ENCODE results near the gene ZNF582. TPM values are rescaled to one million over a fixed set of nuclear protein-coding genes. Genes with fewer than 3 reads are reported as not detected.
"Not testable (repeated sequence)": the region's sequence is repeated elsewhere in the genome, so short reads cannot be mapped to it uniquely, and the experiment has no call there.

Gene ZNF582
- total RNA-seq, 1 donor from 2014 or later = 4.5 TPM

- DNase-seq (ENCODE audit: low spot score in 2 of 2) (no peak), FAIRE-seq (no peak)
Observed at GRCh38 chr19:56355517-56355916, 37.8 kb downstream of the ZNF582 start.

- no peak for DNase-seq (ENCODE audit: low spot score in 2 of 2)
- FAIRE-seq = no peak
Observed at GRCh38 chr19:56351208-56351607, 42.1 kb downstream of the ZNF582 start.

- FAIRE-seq = peak; percentile 58
Observed at GRCh38 chr19:56350416-56351045, 42.8 kb downstream of the ZNF582 start.

GRCh38 chr19:56348289-56348877 is 45.0 kb downstream of the ZNF582 start:
- DNase-seq (ENCODE audit: low spot score in 2 of 2) = no peak
- FAIRE-seq = no peak

More at GRCh38 chr19:56350416-56351045, 42.8 kb downstream of the ZNF582 start:
- DNase-seq (ENCODE audit: low spot score in 2 of 2) = no peak

- DNase-seq (ENCODE audit: low spot score in 2 of 2) (no peak), FAIRE-seq (no peak)
Observed at GRCh38 chr19:56347163-56347778, 46.1 kb downstream of the ZNF582 start.

GRCh38 chr19:56341948-56342347 is 51.4 kb downstream of the ZNF582 start:
- no peak for DNase-seq (ENCODE audit: low spot score in 2 of 2)
- peak; percentile 31 for FAIRE-seq

- FAIRE-seq; DNase-seq (ENCODE audit: low spot score in 2 of 2): not testable (repeated sequence)
Observed at GRCh38 chr19:56339031-56339430, 54.3 kb downstream of the ZNF582 start.

- DNase-seq (ENCODE audit: low spot score in 2 of 2); FAIRE-seq: not testable (repeated sequence)
Observed at GRCh38 chr19:56337077-56337476, 56.3 kb downstream of the ZNF582 start.

- not testable (repeated sequence) for FAIRE-seq; DNase-seq (ENCODE audit: low spot score in 2 of 2)
Observed at GRCh38 chr19:56335371-56335770, 58.0 kb downstream of the ZNF582 start.

- FAIRE-seq (no peak), DNase-seq (ENCODE audit: low spot score in 2 of 2) (no peak)
Observed at GRCh38 chr19:56333506-56333905, 59.8 kb downstream of the ZNF582 start.

Other genes starting within 250 kb of the ZNF582 start
- gene GALP, start 217.5 kb downstream of the ZNF582 start, total RNA-seq = 0.41 TPM
- not detected for gene ZSCAN5B, start 195.8 kb downstream of the ZNF582 start, total RNA-seq
- gene ZSCAN5C, start 191.3 kb downstream of the ZNF582 start, total RNA-seq = not detected
- gene EDDM13, start 120.8 kb downstream of the ZNF582 start, total RNA-seq = not detected
- 4.1 TPM for gene ZSCAN5A, start 78.7 kb downstream of the ZNF582 start, total RNA-seq
- 55.4 TPM for gene ZNF583, start 10.8 kb upstream of the ZNF582 start, total RNA-seq
- 28.5 TPM for gene ZNF667, start 83.8 kb upstream of the ZNF582 start, total RNA-seq
- gene ZNF471, start 114.3 kb upstream of the ZNF582 start, total RNA-seq = 12.6 TPM
- gene ZFP28, start 145.4 kb upstream of the ZNF582 start, total RNA-seq = 35.5 TPM
- 15.1 TPM for gene ZNF470, start 173.9 kb upstream of the ZNF582 start, total RNA-seq
- gene ZNF71, start 201.8 kb upstream of the ZNF582 start, total RNA-seq = 14.7 TPM
- gene SMIM17, start 249.6 kb upstream of the ZNF582 start, total RNA-seq = 26.5 TPM